HG03354 (cell line): Measurements from ENCODE around the gene PRR5L.

Experiments
- ATAC-seq: cut with Tn5 transposase; IDR thresholded peaks from one replicate; pipeline ENCODE4 v1.9.1; 2021; ENCODE audit warnings: mild to moderate bottlenecking; ENCODE audit not compliant: unreplicated experiment, poor library complexity, severe bottlenecking

PRR5L gene

GRCh38 chr11:36295926-36296325 is at the start of gene PRR5L:
PRR5L (plus strand) TSS chr11:36296288; CDS start chr11:36401122, 104,834 bp downstream.
- no peak for ATAC-seq

GRCh38 chr11:36247493-36247892 is 48.6 kb upstream of the PRR5L start:
- no peak for ATAC-seq

- no peak for ATAC-seq
Measured at GRCh38 chr11:36248436-36248835, 47.7 kb upstream of the PRR5L start.

- ATAC-seq = peak; percentile 52
Measured at GRCh38 chr11:36249246-36249645, 46.8 kb upstream of the PRR5L start.

GRCh38 chr11:36251823-36252222 is 44.3 kb upstream of the PRR5L start:
- ATAC-seq = no peak

GRCh38 chr11:36253238-36253637 is 42.9 kb upstream of the PRR5L start:
- no peak for ATAC-seq

- no peak for ATAC-seq
Measured at GRCh38 chr11:36254713-36255112, 41.4 kb upstream of the PRR5L start.

GRCh38 chr11:36257351-36257750 is 38.7 kb upstream of the PRR5L start:
- ATAC-seq = no peak

- ATAC-seq = no peak
Measured at GRCh38 chr11:36258730-36259360, 37.2 kb upstream of the PRR5L start.

- no peak for ATAC-seq
Measured at GRCh38 chr11:36261094-36261493, 35.0 kb upstream of the PRR5L start.

- ATAC-seq = no peak
Measured at GRCh38 chr11:36264011-36264972, 31.8 kb upstream of the PRR5L start.

GRCh38 chr11:36264973-36265344 is 31.1 kb upstream of the PRR5L start:
- no peak for ATAC-seq

- ATAC-seq = peak; percentile 86
Measured at GRCh38 chr11:36265793-36266628, 30.1 kb upstream of the PRR5L start.

GRCh38 chr11:36266767-36267166 is 29.3 kb upstream of the PRR5L start:
- ATAC-seq = no peak

- ATAC-seq = no peak
Measured at GRCh38 chr11:36268337-36268985, 27.6 kb upstream of the PRR5L start.

- ATAC-seq = no peak
Measured at GRCh38 chr11:36270701-36271100, 25.4 kb upstream of the PRR5L start.

GRCh38 chr11:36271794-36272407 is 24.2 kb upstream of the PRR5L start:
- no peak for ATAC-seq

GRCh38 chr11:36273110-36273509 is 23.0 kb upstream of the PRR5L start:
- ATAC-seq = no peak

GRCh38 chr11:36274414-36274813 is 21.7 kb upstream of the PRR5L start:
- no peak for ATAC-seq
